ENCODE measurements around the gene FAM76B. TPM values are rescaled to one million over a fixed set of nuclear protein-coding genes. Genes with fewer than 3 reads are reported as not detected.

The FAM76B gene
- total and polyA plus RNA-seq, 9 of the 15 experiments (the other 6 are each of a cell fraction or from before 2014, with no cell fraction given) = 22.5 to 60.0 (median 35.0) TPM

DNA sequence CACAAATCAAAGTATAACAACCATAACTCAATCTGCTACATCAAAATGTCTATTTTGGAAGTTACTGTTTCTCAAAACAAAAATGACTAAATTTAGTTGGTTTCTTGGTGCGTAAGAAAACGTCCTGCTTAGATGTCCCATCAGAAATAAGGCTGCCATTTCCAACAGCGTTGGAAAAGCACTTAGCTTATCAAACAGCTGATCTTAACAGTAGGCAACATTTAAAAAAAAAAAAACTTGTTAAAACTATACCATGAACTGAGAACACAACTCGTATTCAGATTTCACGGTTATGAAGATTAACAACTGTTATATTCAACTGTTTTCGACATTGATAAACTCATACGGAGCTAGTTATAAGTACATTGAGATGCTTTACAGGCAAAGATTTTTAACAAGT, 3.1 kb upstream of the FAM76B start:
- Histone ChIP-seq H3K9ac (ENCODE audit: insufficient read depth in 1 of 2, low read depth in 2 of 2, low read length in 2 of 2) (peak overlapping the region in 1 of 2 experiments; percentile 99; a peak in 3 of 4 replicates), H3K9me3 (replicated peaks; ENCODE audit: control insufficient read depth, insufficient read depth, low read depth, low read length) (no peaks in the 10 kb centered on the region), H3K4me2 (ENCODE audit: insufficient read depth, low read length) (peak overlapping the region; percentile 95), H4K20me1 (replicated peaks; ENCODE audit: control insufficient read depth, insufficient read depth, low read length) (peaks cover 6% of the 10 kb centered on the region; the same call in 1 of the 2 replicates), H3K9me1 (ENCODE audit: control insufficient read depth, insufficient read depth, low read length) (no peaks in the 10 kb centered on the region), H3K4me1 (replicated peaks in 1 of 2; ENCODE audit: control insufficient read depth in 2 of 2, insufficient read depth in 2 of 2, low read length in 2 of 2) (peaks cover 4 to 14% of the 10 kb centered on the region in 2 experiments; a peak in 4 of 5 replicates), H3K27me3 (ENCODE audit: control insufficient read depth in 2 of 2, insufficient read depth in 2 of 2, low read length in 2 of 2) (no peaks in the 10 kb centered on the region), H2AFZ (ENCODE audit: low read depth, low read length) (no peak overlapping the region), H3K36me3 (ENCODE audit: control insufficient read depth, insufficient read depth, low read length) (peaks cover 25% of the 10 kb centered on the region), H3K79me2 (ENCODE audit: control insufficient read depth, insufficient read depth, low read length) (peaks cover 95% of the 10 kb centered on the region), H3K4me3 (peak overlapping the region; percentile 88), H3K27ac (ENCODE audit: extremely low read depth, low read depth, low read length) (peak overlapping the region; percentile 99)
- in situ Hi-C loops (cut with MboI) = no loop called here
- intact Hi-C loops (cut with micrococcal nuclease) = loop anchor here (5.0 kb wide), 1 partner anchor 450 kb away; no protein-coding TSS in a partner anchor
- 4% methylated on average over 7 of the region's 7 CpGs for WGBS (ENCODE audit: insufficient coverage, low coverage, missing lambda C conversion rate)
- CTCF ChIA-PET (ENCODE audit: low intra/inter-chr PET ratio) = no interaction called here
- no TSS peak for BruUV-seq (replicated peaks)
- no peak for FAIRE-seq
- POLR2A ChIA-PET = interaction anchor here (0.9 to 1.7 kb wide), 3 partner anchors 35 to 549 kb away, joined by 3 to 5 read pairs (median 3); no protein-coding TSS in a partner anchor
- no peak for ATAC-seq
- DNase-seq (ENCODE audit: extremely low read depth in 1 of 4, low spot score in 3 of 4) = peak in 1 of 4 experiments; percentile 27
- TF ChIP-seq SIN3B (IDR thresholded peaks at IDR 0.05; ENCODE audit: low read depth) (no peak), MLLT1 (IDR thresholded peaks at IDR 0.05) (no peak), CHD2 (IDR thresholded peaks at IDR 0.05; ENCODE audit: low read depth, low read length) (no peak), MYBL2 (IDR thresholded peaks at IDR 0.05; ENCODE audit: low read depth) (0 out of 2 replicates have a peak, but pooled peaks have one; percentile 9), MYBL2 (CRISPR knock-in tag; IDR thresholded peaks at IDR 0.05; ENCODE audit: borderline replicate concordance) (no peak), GATA2 (CRISPR knock-in tag; IDR thresholded peaks at IDR 0.05) (0 out of 2 replicates have a peak, but pooled peaks have one; percentile 35), ZNF384 (IDR thresholded peaks at IDR 0.05; ENCODE audit: low read depth, low read length) (peak; percentile 69; the same call in 1 of the 2 replicates), ZNF717 (CRISPR knock-in tag; IDR thresholded peaks at IDR 0.05) (no peak), ZNF77 (CRISPR knock-in tag; IDR thresholded peaks at IDR 0.05) (no peak), MBD2 (IDR thresholded peaks at IDR 0.05; ENCODE audit: borderline replicate concordance, low read depth) (no peak), SMARCE1 (IDR thresholded peaks at IDR 0.05) (no peak), RFX1 (IDR thresholded peaks at IDR 0.05) (no peak), POU5F1 (IDR thresholded peaks at IDR 0.05; ENCODE audit: borderline replicate concordance, low read depth, low read length, partially characterized antibody) (no peak), DACH1 (IDR thresholded peaks at IDR 0.05; ENCODE audit: partially characterized antibody) (peak; percentile 77), FOXM1 (IDR thresholded peaks at IDR 0.05; ENCODE audit: low read depth) (peak; percentile 19; the same call in 1 of the 2 replicates), FOXM1 (CRISPR knock-in tag; IDR thresholded peaks at IDR 0.05; ENCODE audit: low read depth) (no peak), ZNF57 (CRISPR knock-in tag; IDR thresholded peaks at IDR 0.05) (no peak), STAT6 (CRISPR knock-in tag; IDR thresholded peaks at IDR 0.05) (no peak), KLF13 (tag; IDR thresholded peaks at IDR 0.05; ENCODE audit: borderline replicate concordance, low read depth) (no peak)
- TF ChIP-seq, protein P1, sequence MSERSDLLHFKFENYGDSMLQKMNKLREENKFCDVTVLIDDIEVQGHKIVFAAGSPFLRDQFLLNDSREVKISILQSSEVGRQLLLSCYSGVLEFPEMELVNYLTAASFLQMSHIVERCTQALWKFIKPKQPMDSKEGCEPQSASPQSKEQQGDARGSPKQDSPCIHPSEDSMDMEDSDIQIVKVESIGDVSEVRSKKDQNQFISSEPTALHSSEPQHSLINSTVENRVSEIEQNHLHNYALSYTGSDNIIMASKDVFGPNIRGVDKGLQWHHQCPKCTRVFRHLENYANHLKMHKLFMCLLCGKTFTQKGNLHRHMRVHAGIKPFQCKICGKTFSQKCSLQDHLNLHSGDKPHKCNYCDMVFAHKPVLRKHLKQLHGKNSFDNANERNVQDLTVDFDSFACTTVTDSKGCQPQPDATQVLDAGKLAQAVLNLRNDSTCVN (CRISPR knock-in tag; IDR thresholded peaks at IDR 0.05) = no peak

Data from K562 (cell line).